Measurements from ENCODE around the gene IFNE. TPM values are rescaled to one million over a fixed set of nuclear protein-coding genes. Genes with fewer than 3 reads are reported as not detected.
A peak's percentile ranks its signal among the peaks of the same experiment; 100 is the strongest.

The IFNE gene
- total RNA-seq, 2 donors from 2014 or later, result not detected

GRCh38 chr9:21477466-21477865 is 4.6 kb downstream of the IFNE start:
- no peaks in the 10 kb centered on the region for H3K9me3 ChIP-seq
- intact Hi-C loops (cut with DNase I), result no loop called here
- H3K27ac ChIP-seq, result no peak overlapping the region
- WGBS, result 93% methylated on average over 2 of the region's 2 CpGs
- no peaks in the 10 kb centered on the region for H3K27me3 ChIP-seq (replicated peaks; ENCODE audit: insufficient read depth)
- TF ChIP-seq CTCF (IDR thresholded peaks at IDR 0.05) (no peak), POLR2AphosphoS5 (IDR thresholded peaks at IDR 0.05) (no peak), POLR2A (IDR thresholded peaks at IDR 0.05) (no peak)
- no peaks in the 10 kb centered on the region for H3K4me1 ChIP-seq (replicated peaks)
- H3K36me3 ChIP-seq, result no peaks in the 10 kb centered on the region
- DNase-seq (ENCODE audit: low spot score), result no peak
- H3K4me3 ChIP-seq, result no peak overlapping the region

GRCh38 chr9:21473236-21473635 is 8.9 kb downstream of the IFNE start:
- H3K27ac ChIP-seq, result no peak overlapping the region
- intact Hi-C loops (cut with DNase I), result no loop called here
- no peaks in the 10 kb centered on the region for H3K4me1 ChIP-seq (replicated peaks)
- H3K9me3 ChIP-seq, result no peaks in the 10 kb centered on the region
- no peak for DNase-seq (ENCODE audit: low spot score)
- no peaks in the 10 kb centered on the region for H3K36me3 ChIP-seq
- no peak overlapping the region for H3K4me3 ChIP-seq
- no peaks in the 10 kb centered on the region for H3K27me3 ChIP-seq (replicated peaks; ENCODE audit: insufficient read depth)
- 95% methylated on average over 3 of the region's 3 CpGs for WGBS
- no peak for TF ChIP-seq POLR2AphosphoS5 (IDR thresholded peaks at IDR 0.05)
- TF ChIP-seq CTCF (IDR thresholded peaks at IDR 0.05), result no peak

DNA sequence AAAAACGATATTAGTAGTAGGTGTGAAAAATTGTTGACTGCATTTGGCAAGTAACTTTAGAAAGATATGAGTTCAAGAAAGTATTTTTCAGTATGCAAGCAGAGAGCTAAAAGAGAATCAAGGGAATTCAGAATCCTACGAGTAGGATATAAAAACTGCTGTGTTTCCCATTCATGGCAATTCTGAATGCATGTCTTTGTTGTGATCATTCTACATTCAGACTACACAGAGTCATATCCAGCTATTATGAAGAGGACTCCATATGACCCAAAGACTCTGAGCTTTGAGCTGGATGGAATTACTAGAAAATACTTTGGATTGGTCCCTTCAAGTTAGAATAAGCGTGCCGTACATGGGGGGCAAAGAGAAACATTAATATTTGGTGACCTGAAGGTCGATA is 12.0 kb downstream of the IFNE start:
- DNase-seq (ENCODE audit: low spot score), result no peak
- no peaks in the 10 kb centered on the region for H3K9me3 ChIP-seq
- intact Hi-C loops (cut with DNase I), result no loop called here
- H3K4me1 ChIP-seq (replicated peaks), result no peaks in the 10 kb centered on the region
- 95% methylated on average over 5 of the region's 5 CpGs for WGBS
- TF ChIP-seq CTCF (IDR thresholded peaks at IDR 0.05) (no peak), POLR2AphosphoS5 (IDR thresholded peaks at IDR 0.05) (no peak), POLR2A (IDR thresholded peaks at IDR 0.05) (no peak)
- H3K4me3 ChIP-seq, result no peak overlapping the region
- H3K27me3 ChIP-seq (replicated peaks; ENCODE audit: insufficient read depth), result no peaks in the 10 kb centered on the region
- no peaks in the 10 kb centered on the region for H3K36me3 ChIP-seq
- H3K27ac ChIP-seq, result no peak overlapping the region

DNA sequence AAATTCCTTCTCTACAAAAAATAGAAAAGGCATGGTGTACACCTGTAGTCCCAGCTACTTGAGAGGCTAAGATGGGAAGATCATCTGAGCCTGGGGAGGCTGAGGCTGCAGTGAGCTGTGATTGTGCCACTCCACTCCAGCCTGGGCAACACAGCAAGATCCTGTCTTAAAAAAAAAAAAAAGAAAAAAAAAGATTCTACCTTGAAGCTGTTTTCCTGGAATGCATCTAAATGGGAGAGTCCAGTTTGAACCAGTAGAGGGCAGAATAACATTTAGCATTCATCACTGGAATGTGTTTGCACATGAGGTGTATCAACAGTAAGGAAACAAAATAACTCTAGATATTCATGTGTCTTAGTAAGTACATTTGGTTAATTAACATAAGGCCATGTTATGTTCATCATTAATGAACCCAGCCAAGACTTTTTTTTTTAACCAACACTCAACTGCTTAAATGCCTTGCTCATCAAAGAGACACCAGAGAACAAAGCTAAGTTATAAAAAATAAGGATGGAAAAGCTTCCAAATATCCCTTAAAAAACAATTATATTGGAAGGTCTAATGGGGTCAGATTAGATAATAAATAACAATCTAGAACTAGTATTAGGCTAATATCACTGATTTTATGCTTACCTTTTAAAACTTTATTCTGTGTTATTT is 16.1 kb downstream of the IFNE start:
- peak in 3 of 4 experiments; percentile 43 to 63 (median 62) for TF ChIP-seq CTCF (IDR thresholded peaks at IDR 0.05)
- peak; percentile 8 for TF ChIP-seq POLR2AphosphoS5 (IDR thresholded peaks at IDR 0.05)
- no peak for TF ChIP-seq POLR2A (IDR thresholded peaks at IDR 0.05)
- no peak overlapping the region for H3K27ac ChIP-seq
- no peaks in the 10 kb centered on the region for H3K4me1 ChIP-seq (replicated peaks)
- no peaks in the 10 kb centered on the region for H3K9me3 ChIP-seq
- H3K27me3 ChIP-seq (replicated peaks; ENCODE audit: insufficient read depth), result no peaks in the 10 kb centered on the region
- no peaks in the 10 kb centered on the region for H3K36me3 ChIP-seq
- intact Hi-C loops (cut with DNase I), result no loop called here
- no peak overlapping the region for H3K4me3 ChIP-seq
- DNase-seq (ENCODE audit: low spot score), result peak; percentile 18

GRCh38 chr9:21465138-21465537 is 17.0 kb downstream of the IFNE start:
- Histone ChIP-seq H3K9me3 (no peaks in the 10 kb centered on the region), H3K36me3 (no peaks in the 10 kb centered on the region), H3K27ac (no peak overlapping the region), H3K4me3 (no peak overlapping the region), H3K27me3 (replicated peaks; ENCODE audit: insufficient read depth) (no peaks in the 10 kb centered on the region), H3K4me1 (replicated peaks) (no peaks in the 10 kb centered on the region)
- TF ChIP-seq POLR2A (IDR thresholded peaks at IDR 0.05) (no peak), POLR2AphosphoS5 (IDR thresholded peaks at IDR 0.05) (no peak), CTCF (IDR thresholded peaks at IDR 0.05) (no peak)
- no peak for DNase-seq (ENCODE audit: low spot score)
- intact Hi-C loops (cut with DNase I), result no loop called here
- WGBS, result 95% methylated on average over 5 of the region's 5 CpGs
